Measurements from ENCODE around the gene SLC24A3.

DNA sequence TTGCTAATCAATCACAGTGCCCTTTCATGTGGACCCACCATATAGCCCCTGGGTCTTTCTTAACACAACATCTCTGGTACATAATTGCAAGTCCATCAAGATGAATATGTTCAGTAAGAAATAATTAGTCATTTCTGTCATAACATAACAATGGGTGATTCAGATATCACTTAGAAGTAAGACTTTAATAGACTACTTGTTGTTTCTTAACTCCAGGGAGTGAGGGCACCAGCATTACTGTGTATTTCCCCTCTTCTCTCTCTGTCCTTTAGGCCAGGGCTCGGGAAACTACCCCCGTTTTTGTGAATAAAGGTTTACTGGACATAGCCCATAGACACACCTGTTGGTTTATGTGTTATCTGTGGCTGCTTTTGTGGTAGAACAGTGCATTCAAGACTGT, 123.5 kb downstream of the SLC24A3 start:
- TF ChIP-seq, protein P1, sequence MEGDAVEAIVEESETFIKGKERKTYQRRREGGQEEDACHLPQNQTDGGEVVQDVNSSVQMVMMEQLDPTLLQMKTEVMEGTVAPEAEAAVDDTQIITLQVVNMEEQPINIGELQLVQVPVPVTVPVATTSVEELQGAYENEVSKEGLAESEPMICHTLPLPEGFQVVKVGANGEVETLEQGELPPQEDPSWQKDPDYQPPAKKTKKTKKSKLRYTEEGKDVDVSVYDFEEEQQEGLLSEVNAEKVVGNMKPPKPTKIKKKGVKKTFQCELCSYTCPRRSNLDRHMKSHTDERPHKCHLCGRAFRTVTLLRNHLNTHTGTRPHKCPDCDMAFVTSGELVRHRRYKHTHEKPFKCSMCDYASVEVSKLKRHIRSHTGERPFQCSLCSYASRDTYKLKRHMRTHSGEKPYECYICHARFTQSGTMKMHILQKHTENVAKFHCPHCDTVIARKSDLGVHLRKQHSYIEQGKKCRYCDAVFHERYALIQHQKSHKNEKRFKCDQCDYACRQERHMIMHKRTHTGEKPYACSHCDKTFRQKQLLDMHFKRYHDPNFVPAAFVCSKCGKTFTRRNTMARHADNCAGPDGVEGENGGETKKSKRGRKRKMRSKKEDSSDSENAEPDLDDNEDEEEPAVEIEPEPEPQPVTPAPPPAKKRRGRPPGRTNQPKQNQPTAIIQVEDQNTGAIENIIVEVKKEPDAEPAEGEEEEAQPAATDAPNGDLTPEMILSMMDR (conservative IDR thresholded peaks at IDR 0.05), result no peak
- TF ChIP-seq EZH2 (IDR thresholded peaks at IDR 0.05; ENCODE audit: low read depth), result no peak

All from PC-9 (cell line).